ENCODE results near the gene ADAMTS6. TPM values are rescaled to one million over a fixed set of nuclear protein-coding genes. Genes with fewer than 3 reads are reported as not detected.

The ADAMTS6 gene
- total RNA-seq, 2 donors from 2014 or later = 1.7 TPM

DNA sequence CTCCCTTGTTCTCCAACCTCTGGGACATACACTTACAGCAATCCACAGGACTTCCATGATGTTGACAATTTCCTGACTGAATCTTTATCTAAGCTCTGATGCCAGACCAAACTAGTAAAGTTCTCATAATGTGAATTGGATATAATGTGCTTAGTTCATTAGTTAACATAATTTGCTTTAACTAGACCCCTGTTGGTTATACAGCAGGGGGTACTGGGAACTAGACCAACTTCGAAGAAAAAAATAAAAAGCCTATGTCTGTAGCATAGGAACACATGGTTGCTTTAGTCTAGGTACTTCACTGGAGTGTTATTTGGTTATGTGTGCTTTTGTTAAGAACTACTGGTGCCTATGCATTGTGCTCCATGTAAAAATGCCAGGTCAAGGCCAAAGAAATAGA lies 173.8 kb downstream of the ADAMTS6 start:
- intact Hi-C loops (cut with DNase I) = no loop called here
- ATAC-seq (no peak), DNase-seq (no peak)

DNA sequence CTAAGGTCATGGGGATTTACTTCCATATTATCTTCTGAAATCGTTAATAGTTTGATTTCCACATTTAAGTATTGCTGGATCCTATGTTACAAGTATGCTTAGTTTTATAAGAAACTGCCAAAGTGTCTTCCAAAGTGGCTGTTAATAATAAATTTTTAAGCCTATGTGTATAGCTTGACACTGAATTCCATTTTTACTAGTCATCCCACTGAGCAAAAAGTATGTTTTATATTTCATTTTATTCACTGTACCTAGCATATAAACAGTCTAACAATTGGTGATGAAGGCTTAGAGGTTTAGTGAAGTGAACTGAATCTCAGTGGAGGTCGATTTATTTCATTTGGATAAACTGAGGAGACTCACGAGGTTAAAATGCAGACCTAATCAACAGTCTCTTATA lies 174.6 kb downstream of the ADAMTS6 start:
- intact Hi-C loops (cut with DNase I) = no loop called here
- no peak for ATAC-seq
- no peak for DNase-seq

DNA sequence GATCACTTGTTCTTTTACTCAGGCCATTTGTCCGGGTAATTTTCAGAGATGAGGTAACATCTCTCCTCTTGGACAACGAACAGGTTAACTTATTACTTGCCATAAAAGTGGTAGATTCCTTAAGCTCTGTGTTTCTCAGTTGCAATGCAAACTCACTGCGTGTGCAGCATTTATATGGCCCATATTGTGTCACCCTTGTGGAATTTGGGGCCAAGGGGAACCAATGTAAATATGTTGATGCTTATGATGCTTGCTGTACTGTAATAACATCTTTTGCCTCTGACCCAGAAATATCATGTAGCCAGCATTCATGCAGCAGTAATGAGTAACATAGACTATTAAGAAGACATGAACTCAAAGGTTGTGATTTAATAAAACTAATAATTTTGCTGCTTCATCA lies 175.8 kb downstream of the ADAMTS6 start:
- intact Hi-C loops (cut with DNase I) = no loop called here
- DNase-seq (no peak), ATAC-seq (no peak)

DNA sequence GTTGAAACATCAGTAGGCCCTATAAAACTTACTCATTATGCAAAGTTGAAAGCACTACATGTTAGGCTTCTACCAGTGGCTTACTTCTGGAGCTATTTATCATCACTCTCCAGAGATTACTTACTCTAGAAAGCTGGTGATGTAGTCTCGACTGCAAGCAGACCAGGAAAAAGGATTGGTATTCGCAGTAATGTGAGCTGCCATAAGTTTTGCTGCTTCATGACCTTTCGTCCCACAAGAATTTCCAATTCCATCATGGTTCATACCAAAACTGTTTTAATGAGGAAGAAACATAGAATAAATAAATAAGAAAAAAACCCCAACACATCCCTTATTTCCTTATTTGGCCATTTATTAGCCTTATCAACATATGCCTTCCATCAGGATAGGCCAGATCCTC lies 181.9 kb downstream of the ADAMTS6 start:
- no peak for ATAC-seq
- intact Hi-C loops (cut with DNase I) = no loop called here
- DNase-seq = no peak

DNA sequence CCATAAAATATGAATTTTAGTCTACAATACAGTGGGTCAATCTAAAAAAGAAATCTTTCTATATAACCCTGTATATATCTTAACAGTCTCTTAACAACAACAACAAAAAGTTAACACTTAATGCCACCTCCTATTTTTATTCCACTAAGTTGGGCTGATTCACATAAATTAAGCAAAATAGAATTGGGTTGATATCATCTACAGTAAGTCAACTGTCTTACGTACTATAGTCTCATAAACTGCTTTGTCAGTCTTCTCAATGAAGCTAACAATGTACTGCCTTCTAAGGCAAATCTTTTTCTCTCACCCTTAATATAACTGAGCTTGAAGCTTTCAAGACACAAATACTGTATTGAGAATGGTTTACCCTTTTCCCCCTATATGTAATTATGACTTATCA lies 185.7 kb downstream of the ADAMTS6 start:
- ATAC-seq (no peak), DNase-seq (no peak)
- intact Hi-C loops (cut with DNase I) = no loop called here

DNA sequence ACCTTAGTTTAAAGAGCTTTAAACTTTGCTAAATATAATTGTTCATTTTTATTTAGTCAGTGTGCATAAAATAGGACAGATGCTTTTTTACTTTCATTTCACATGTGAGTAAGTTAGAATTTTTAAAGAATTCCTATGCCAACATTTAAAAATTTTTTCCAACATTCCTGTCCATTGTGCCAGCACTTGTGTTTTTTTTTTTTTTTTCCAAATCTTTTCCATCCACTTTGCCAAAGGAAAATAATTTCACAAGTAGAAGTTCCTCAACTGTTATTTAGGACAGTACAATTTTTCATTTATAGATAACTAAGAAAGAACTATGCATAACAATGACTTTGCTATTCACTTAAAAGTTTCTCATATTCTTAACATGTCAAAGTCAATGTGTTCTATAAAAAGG lies 189.5 kb downstream of the ADAMTS6 start:
- no peak for DNase-seq
- intact Hi-C loops (cut with DNase I) = no loop called here
- ATAC-seq = no peak

DNA sequence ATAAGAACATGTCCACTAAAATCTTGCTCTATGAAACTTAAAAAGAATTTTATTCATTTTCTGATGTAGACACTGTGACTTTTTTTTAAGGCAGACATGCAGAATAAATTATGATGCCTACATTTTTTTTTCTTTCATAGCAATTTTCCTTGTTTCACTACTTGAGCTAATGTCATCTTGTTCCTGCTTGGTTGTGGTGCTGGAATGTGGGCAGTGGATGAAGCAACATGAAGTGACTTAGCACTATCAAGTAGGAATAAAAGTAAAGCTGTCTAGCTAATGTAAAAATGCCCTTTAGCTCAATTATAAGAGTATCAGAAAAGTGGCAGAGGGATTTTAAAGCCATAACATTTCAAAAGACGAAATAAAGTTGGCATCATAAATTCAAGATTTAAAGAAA lies 191.0 kb downstream of the ADAMTS6 start:
- intact Hi-C loops (cut with DNase I) = no loop called here
- DNase-seq = no peak
- no peak for ATAC-seq

DNA sequence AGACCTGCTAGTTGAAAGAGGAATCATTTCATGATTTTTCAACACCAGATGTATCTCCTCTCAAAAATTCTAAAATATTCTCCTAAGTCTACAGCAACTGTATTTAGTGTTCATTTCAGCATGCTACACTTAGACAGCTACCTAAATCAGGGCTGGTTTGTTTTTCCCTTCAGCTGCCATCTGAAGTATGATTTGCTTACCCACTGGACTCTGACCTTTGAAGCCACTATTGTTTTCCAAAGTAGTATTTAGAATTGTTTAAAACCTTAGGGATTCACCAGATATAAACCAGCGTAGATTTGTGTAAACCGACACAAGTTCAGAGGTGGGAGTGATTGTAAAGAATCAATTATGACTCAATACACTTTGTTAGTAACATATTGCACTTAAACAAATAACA lies 193.1 kb downstream of the ADAMTS6 start:
- ATAC-seq (no peak), DNase-seq (no peak)
- intact Hi-C loops (cut with DNase I) = no loop called here

DNA sequence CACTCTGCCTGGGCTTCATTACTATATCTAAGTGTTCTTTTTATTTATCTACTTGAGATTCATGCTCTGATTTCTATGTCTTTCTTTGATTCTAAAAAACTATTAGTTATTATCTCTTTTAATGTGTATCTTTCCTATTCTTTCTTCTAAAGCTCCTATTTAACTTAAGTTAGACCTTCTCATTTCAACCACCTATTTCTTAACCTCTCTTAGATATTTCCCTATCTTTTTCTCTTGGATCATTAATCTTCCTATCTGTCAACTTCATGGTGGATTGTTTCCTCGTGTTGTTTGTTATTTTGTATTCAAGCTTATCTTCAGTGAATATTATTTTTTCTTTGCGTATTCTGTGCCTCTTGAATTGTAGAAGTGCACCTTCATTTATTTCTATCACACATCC lies 202.1 kb downstream of the ADAMTS6 start:
- DNase-seq (no peak), ATAC-seq (no peak)
- intact Hi-C loops (cut with DNase I) = no loop called here

DNA sequence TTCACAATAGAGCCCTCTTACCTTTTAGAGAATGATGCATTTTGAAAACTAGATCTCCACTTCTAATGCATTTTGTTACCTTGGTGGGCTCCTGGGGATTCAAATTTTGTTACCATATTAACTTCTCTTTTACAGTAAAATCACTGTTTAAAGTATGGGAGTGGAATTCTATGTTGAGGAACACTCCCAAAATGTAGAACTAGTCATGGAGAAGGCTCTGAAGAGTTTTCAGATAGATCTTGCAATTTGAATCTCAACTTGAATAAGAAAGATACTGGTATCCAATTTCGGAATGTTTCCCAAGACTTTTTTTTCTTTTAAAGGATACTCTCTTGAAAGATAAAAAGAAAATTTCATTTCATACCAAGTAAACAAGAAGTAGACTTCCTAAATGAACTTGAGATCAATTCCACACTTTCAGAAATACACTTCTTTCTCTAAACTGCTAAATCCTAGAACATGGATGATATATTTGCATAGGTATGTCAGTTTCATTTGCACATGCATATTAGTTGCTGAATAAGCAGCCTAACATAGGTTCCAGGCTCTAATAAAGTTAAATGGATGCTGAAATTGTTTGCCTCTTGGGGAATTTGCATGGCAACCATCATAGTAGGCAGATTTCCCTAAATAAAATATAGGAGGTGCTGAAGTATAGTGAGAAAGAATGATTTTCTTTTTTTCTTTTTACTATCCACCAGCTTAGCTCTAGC lies 205.4 kb downstream of the ADAMTS6 start:
- no peak for ATAC-seq
- intact Hi-C loops (cut with DNase I) = no loop called here
- no peak for DNase-seq

DNA sequence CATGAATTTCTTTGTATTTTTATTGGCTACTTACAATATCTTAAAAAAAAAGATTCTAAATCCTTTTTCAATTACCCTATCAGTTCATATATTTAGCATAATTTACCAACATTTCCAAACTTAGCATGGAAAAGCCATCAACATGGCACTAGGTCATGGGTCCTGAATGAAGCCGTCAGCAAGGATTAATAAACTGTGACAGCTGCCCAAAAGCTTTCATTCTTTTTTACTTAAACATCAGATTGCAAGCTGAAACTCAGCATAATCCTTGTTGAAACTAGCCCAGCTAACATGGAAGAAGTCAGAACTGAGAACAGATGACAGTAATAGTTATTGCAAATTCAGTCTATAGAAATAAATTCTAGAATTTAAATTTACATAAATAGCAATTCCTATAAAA lies 209.8 kb downstream of the ADAMTS6 start:
- intact Hi-C loops (cut with DNase I) = no loop called here
- ATAC-seq (no peak), DNase-seq (no peak)

DNA sequence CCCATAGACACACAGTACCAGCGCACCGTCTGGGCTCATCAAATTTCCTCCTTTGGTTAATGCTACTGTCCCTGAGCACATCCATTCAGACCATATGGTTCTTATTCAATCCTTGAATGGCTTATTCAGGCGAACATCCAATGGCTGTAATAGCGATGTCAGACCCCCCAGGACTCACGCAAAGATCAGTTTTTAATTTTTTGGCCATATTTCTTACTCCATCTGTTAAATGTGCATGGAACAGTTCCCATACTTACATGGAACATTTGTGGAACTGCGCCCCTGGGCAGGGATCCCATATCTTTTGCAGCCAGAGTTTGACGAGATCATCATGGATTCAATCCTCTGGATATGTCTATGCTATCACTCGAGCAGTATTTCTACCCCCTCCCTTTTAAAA lies 213.2 kb downstream of the ADAMTS6 start:
- intact Hi-C loops (cut with DNase I) = no loop called here
- DNase-seq (no peak), ATAC-seq (peak; percentile 15 to 26)

DNA sequence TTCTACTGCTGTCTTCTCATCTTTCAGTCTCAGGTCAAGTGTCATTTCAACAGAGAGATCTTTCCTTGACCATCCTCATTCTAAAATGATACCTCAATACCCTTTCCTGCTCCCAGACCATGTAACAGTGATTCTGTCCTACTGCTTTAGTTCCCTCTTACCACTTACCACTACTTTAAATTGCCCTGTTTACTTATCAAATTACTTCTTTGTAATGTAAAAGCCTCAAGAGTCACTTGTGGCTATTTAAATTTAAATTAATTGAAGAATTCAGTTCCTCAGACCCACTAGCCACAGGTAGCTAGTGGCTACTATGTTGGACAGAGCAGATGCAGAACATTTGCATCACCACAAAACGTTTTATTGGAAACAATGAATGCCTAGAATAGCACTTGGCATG lies 217.3 kb downstream of the ADAMTS6 start:
- no peak for DNase-seq
- no peak for ATAC-seq
- intact Hi-C loops (cut with DNase I) = no loop called here

DNA sequence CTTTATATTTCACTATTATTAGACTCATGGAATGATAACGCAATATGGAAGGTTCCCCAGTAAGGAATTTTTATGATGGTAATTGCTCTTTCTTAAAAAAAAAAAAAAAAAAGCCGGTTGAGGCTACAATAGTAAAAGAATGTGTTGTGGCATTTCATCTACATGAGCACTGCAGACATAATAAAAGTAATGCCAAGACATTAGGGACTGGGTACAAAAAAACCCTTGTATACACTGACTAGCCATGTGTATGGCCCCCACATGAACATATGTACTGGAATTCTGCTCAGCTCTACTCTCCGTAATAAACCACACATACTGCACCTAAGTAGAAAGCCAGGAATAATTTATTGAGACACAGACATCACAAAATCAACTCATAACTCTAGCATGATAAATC lies 218.4 kb downstream of the ADAMTS6 start:
- intact Hi-C loops (cut with DNase I) = no loop called here
- no peak for DNase-seq
- no peak for ATAC-seq

DNA sequence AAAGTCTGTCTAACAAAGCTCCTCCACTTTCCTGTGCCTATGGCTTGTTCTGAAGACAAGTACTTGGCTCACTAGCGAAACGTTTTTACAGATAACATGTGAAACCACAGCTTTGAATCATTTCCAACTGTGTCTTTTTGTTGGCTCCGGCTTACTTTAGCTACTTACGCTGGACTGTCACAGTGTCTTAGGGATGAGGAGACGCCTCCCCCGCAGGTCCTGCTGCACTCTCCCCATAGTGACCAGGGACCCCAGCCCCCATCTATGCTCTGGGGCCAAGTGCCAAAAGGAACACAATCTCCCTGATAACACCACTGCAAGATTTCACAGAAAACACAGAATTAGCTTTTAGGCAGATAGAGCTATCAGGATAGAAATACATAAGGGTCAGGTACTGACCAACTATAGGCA lies 219.1 kb downstream of the ADAMTS6 start:
- intact Hi-C loops (cut with DNase I) = no loop called here
- peak; percentile 47 to 79 for ATAC-seq
- DNase-seq = peak; percentile 33

DNA sequence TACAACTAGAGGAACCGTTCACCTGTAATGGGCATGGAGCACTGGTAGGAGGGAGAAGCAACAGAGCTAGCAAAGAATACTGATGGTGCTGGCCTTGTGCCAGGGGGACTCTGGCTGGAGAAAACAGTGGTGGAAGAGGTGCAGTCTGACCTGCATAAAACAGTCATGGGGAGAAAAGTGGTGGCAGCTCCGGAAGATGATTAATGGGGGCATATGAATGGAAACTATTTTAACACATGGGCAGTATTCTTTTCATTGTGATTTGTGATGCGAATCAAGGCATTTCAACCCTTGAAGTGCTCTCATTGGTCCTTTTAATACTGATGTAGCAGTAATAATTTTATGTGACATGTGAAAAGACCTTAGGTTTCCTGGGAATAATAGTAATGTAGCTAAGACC lies 219.6 kb downstream of the ADAMTS6 start:
- DNase-seq (peak; percentile 24), ATAC-seq (no peak)
- intact Hi-C loops (cut with DNase I) = no loop called here

DNA sequence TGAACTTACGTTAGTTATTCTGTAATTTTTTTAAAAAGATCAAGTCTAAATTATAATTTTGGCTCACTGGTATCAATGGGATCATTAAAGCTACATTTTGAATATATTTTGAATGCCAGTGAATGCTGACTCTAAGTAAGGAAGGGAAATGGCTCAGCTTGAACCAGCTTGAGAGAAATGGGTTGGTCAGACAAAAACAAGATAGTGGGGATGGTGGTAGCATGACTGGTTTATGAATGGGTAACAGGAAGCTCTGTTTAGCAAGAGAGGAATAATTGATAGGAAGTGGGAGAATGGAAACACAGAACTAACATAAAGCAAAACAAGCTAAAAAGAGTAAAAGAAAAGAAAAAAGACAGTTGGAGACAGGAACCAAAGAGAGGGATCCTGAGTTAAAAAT lies 220.2 kb downstream of the ADAMTS6 start:
- ATAC-seq (no peak), DNase-seq (no peak)
- intact Hi-C loops (cut with DNase I) = no loop called here

DNA sequence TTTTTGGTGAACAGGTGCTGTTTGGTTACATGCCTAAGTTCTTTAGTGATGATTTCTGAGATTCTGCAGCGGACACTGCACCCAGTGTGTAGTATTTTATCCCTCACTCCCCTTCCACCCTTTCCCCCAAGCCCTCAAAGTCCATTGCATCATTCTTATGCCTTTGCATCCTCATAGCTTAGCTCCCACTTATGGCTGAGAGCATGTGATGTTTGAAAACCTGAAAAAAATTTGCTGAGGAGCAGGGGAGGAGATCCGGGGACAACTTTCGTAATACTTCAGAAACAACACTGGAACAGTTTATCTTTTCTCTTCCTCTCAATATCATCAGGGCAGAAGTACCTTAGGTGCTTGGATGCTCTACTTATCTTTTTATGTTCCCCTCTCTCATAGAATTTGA lies 226.4 kb downstream of the ADAMTS6 start:
- ATAC-seq (no peak), DNase-seq (no peak)
- intact Hi-C loops (cut with DNase I) = no loop called here

DNA sequence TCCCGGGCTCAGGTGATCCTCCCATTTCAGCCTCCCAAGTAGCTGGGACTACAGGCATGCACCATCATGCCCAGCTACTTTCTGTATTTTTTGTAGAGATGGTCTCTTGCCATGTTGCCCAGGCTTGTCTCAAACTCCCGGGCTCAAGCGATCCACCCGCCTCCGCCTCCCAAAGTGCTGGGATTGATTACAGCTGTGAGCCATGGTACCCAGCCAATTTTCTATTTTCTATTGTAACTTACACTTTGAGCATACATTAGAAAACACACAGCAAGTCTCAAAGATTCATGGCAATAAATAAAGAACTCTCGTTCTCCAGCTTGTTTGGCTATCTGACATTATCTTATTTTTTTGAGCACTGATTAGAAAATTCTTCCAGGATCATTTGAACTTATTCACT lies 228.7 kb downstream of the ADAMTS6 start:
- ATAC-seq (no peak), DNase-seq (no peak)
- intact Hi-C loops (cut with DNase I) = no loop called here

DNA sequence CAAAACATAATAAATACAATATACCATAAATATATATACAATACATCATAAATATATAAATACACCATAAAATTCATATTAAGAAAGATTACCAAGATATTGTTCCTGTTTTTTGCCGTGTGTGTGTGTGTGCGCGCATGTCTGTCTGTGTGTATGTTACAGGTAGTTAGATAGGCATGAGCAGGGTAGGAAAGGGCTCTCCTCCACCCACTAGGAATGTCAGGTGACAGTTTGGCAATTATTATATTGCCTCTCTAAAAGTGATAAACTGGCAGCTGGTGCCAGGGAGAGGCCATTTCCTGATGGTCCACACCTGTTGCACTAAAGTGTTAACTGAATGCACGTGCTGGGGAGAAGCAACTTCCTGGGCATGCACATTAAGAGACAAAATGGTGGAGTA lies 232.8 kb downstream of the ADAMTS6 start:
- ATAC-seq (no peak), DNase-seq (no peak)
- intact Hi-C loops (cut with DNase I) = no loop called here

DNA sequence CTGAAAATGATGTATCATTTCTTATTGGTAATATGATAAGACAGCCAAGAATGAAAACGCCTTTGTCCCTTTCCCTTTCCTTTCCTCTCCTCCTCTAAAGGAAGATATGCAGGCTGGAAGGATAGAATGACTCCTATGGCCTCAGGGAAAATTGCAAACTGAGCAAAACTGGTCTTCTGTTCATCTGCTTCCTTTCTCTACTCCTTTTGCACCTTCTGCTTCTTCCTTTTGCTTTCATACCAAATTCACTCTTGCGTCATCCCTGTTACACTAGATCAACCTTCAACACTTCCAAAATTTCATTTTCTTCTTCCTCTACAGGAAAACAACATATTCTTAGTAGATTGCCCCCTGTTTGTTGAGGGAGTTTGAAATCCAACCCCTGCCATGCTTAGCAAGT lies 234.1 kb downstream of the ADAMTS6 start:
- no peak for DNase-seq
- intact Hi-C loops (cut with DNase I) = no loop called here
- ATAC-seq = no peak

DNA sequence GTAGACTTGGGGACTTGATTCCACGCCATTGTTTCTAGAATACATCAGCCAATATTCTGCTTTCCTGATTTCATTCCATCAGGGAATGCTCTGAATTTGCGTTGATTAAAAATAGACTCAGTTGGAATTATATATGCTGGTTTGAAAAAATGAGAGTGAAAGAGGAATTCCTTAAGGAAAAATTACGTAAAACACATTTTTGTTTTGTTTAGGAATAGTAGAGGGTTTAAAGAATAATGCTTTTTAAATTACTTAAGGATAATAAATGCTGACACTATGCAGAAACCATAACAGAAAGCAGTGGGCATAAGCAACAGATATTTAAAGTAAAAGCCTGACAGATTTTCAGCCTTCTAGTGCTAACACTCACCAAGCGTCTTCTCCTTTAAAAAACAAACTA lies 235.0 kb downstream of the ADAMTS6 start:
- DNase-seq (no peak), ATAC-seq (no peak)
- intact Hi-C loops (cut with DNase I) = no loop called here

Measured in left cardiac atrium (tissue), 4 donors.